DMS79 treated with DMSO at 0.1 percent for 48 hours (cell line): ENCODE data around the gene DSCAML1.

Source experiments
- DNase-seq: peaks from one replicate; lab custom pipeline; 2025; lab: John Stamatoyannopoulos, UW

Gene DSCAML1

GRCh38 chr11:117547195-117547850 is 249.7 kb downstream of the DSCAML1 start:
- peak; percentile 97 for DNase-seq

- peak; percentile 99 for DNase-seq
Measured at GRCh38 chr11:117546431-117547194, 250.4 kb downstream of the DSCAML1 start.

GRCh38 chr11:117545706-117546105 is 251.3 kb downstream of the DSCAML1 start:
- DNase-seq: no peak

DNA sequence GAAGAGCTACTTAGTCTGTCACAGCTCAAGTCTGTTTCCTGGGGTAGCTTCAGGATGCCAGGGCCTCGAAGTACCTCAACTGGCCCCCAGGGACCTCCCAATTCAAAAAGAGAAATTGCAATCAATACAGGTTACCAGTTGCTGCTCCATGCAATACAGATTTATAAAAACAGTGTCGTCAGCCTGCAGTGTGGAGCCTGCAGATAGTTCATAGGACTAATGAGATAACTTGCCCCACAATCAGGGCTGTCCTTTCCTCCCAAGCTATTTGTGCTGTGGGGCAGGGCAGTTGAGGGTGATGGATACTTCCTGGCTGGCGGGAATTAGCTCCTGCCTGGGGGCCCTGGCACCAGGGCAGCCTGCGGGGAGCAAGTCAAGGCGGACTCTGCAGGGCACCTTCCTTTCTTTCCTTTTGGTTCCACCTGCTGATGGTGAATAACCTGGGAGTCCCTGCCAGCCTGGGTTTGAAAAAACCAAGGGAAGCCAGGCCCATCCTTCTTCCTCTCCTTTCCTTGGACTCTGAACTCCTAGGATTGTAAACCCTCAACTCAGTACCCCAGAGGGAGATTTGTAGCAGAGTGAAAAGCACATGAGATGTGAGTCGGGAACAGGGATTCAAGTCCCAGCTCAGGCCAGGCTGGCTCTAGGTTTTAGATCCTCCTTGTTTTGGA is 252.8 kb downstream of the DSCAML1 start:
- DNase-seq: no peak

GRCh38 chr11:117541211-117541610 is 255.8 kb downstream of the DSCAML1 start:
- DNase-seq: no peak

DNA sequence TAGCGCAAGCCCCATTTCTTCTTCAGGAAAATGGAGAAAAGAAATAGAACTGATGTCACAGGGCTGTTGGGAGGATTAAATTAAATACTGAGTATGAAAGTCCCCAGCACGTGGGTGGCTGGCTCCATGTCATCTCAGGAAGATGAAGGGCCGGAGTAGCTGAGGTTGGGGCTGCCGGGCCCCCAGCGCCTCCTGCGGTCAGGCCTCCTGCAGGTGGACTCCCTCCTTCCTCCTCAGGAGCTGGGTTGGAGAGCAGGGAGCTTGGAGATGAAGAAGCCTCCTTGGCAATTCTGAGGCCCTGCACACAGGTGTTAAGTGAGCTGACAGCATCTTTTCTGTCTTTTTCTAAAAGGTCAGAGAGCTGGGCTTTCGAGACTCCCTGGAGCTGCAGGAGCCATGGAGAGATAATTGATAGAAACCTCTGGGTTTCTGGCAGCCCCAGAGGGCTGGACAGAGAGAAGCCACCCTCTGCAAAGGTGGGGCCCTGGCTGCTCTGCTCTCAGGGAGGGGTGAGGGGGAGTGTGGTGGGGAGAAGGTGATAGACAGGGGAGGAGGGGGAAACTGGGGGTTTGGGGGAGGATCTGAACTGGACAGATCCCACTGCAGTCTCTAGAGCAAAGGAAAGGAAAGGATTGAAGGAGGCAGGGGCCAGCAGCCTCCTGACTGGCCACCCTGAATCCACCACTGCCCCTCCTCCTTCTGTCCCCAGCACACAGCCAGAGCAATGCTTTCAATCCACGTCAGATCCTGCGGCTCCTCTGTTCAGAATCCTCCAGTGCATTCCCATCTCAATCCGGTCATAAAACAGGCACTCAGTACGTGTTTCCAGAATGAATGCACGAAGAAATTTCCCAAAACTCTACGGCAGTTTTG is 258.5 kb downstream of the DSCAML1 start:
- no peak for DNase-seq

GRCh38 chr11:117535850-117536411 is 261.1 kb downstream of the DSCAML1 start:
- DNase-seq: no peak

GRCh38 chr11:117535201-117535849 is 261.7 kb downstream of the DSCAML1 start:
- DNase-seq: peak; percentile 68

DNA sequence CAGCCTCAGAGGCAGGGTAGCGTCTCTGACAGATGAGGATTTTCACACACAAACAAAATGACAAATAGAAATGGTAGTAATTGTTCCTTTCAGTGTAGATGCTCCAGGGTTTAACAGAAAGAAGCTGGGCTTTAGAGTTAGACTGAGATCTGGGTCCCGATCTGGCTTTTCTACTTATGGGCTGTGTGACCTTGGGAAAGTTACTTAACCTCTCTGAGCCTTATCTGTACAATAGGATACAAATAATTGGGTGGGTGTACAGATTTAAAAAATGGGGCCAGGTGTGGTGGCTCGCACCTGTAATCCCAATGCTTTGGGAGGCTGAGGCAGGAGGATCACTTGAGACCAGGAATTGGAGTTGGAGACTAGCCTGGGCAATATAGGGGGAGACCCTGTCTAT is 264.4 kb downstream of the DSCAML1 start:
- no peak for DNase-seq

DNA sequence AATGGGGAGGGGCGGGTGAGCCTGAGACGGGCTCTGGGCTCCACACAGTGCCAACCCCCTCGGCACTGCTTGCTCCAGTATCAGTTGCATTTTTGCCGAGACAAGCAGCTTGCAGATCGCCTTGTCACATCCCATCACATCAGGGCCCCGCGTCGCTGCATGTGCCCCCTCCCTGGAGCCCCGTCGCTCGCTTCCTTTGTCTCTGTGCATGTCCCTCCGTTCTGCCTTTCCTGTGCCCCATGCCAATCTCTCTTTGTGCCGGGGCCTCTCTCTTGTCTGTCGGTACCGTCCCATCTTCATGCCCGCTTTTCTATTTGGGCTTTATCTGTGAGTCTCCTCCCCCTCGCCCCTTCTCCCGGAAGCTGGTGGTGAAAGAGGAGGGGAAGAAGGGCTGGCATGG is 267.2 kb downstream of the DSCAML1 start:
- no peak for DNase-seq

DNA sequence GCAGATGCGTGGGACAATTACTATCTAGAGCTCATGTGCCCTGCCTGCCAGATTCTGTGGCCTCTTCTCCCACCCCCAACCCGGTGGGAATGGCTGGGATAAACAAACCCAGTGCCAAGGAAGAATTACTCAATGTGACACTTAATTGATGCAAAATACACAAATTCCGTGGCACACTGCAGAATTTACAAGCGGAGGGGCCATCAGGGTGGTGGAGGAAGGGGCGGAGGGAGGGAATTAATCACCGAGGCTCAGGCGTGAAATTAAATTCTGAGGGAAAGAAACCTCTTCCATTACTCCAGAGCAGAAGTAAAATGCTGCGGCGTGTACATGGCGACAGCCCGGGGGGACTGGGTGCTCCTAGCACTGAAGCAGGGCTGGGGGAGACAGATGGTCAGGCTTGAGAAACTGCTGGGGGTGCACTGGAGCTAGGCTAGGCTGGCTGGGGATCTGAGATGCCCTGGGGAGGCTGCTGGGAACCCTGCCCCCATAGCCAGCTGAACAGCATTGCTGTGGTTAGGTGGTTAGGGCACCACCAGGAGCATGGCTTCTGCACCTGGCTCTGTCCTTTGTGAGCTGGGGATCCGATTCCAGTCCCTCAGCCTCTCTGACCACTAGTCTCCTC is 268.8 kb downstream of the DSCAML1 start:
- peak; percentile 72 for DNase-seq

- no peak for DNase-seq
Measured at GRCh38 chr11:117527271-117527670, 269.7 kb downstream of the DSCAML1 start.

- DNase-seq: no peak
Measured at GRCh38 chr11:117525866-117526542, 271.0 kb downstream of the DSCAML1 start.

DNA sequence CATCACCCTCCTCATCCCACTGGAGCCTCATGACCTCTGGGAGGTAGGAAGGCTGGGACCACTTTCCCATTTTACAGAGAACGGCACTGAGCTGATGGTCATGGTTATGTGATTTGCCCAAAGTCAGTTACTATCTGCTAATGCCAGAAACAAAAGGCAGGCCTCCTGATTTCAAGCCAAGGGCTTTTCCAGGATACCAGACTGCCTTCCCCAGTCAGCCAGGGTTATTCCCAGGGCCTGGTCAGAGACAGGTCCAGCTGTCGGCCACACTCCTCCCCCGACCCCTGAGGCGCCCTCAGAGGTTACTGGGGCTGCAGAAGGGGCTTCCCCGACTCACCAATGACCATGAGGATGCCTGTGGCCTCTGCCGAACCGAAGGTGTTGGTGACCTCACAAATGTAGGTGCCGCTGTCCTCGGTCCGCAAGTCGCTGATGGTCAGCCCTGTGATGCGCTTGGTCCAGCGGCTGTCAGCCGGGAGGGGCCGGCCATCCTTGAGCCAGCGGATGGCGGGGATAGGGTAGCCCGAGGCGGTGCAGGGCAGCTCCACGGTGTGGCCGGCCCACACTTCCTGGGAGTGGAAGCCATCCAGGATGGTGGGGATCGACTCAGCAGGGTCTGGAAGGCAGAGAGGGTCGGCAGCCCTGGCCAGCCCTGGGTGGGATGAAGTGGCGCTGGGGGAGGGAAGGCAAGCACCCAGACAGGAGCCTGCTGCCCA is 272.4 kb downstream of the DSCAML1 start:
- DNase-seq: no peak

GRCh38 chr11:117523680-117524079 is 273.3 kb downstream of the DSCAML1 start:
- DNase-seq: no peak

DNA sequence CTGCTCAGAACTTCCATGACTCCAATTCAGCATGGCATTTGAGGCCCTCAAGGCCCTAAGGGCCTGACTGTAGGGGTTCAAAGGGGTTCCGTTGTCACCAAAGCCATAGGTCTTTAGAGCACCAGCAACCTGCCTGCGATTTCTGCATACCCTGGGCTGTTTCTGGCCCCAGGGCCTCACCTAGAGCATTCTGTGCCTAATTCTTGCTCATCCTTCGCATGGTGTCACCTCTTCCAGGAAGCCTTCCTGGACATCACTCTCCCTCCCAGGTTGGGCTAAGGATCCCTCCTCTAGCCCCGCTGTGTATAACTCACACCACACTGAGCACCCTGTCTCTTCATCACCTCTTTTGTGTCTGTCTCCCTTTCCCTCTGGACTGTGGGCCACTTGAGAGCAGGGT is 275.0 kb downstream of the DSCAML1 start:
- no peak for DNase-seq

- no peak for DNase-seq
Measured at GRCh38 chr11:117520966-117521365, 276.1 kb downstream of the DSCAML1 start.

DNA sequence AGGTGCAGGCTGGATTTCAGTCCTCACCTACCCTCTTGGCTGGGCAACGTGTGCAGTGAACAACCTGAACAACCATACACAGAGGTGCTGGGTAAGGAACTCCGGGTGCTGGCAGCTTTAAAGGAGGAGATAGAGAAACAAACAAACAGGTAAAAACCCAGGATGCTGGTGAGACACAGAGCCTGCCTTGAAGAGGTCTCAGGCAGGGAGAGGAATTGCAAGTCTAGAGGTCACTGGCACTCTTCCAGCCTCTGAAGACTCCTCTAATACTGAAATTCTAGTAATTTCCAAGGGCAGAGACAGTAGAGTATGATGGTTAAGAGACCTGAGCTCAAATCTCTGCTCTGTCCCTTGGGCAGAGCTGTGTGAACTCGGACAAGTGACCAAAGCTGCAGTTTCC is 276.8 kb downstream of the DSCAML1 start:
- DNase-seq: peak; percentile 18

GRCh38 chr11:117519590-117519989 is 277.4 kb downstream of the DSCAML1 start:
- no peak for DNase-seq

DNA sequence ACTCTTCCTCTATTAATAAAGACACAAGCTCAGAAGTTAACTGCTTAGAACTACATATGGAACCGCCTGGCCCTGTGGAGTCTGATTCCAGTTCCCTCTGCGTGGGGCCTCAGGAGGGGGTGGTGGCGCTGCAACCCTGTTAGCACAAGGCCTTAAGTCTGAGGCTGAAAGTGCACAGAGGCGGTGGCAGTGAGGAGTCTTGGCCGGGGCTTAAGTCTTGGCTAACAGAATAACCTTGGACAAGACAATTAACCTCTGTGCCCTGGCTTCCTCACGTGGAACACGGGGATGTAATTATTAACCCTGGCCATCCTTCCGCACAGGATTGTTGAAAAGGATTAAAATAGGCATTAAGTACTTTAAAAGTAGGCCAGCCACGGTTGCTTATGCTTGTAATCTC is 277.8 kb downstream of the DSCAML1 start:
- DNase-seq: no peak
